ENCODE results near the gene GRM8.

- TF ChIP-seq, protein P1, sequence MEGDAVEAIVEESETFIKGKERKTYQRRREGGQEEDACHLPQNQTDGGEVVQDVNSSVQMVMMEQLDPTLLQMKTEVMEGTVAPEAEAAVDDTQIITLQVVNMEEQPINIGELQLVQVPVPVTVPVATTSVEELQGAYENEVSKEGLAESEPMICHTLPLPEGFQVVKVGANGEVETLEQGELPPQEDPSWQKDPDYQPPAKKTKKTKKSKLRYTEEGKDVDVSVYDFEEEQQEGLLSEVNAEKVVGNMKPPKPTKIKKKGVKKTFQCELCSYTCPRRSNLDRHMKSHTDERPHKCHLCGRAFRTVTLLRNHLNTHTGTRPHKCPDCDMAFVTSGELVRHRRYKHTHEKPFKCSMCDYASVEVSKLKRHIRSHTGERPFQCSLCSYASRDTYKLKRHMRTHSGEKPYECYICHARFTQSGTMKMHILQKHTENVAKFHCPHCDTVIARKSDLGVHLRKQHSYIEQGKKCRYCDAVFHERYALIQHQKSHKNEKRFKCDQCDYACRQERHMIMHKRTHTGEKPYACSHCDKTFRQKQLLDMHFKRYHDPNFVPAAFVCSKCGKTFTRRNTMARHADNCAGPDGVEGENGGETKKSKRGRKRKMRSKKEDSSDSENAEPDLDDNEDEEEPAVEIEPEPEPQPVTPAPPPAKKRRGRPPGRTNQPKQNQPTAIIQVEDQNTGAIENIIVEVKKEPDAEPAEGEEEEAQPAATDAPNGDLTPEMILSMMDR (IDR thresholded peaks at IDR 0.05; ENCODE audit: insufficient read depth, low read depth, low read length): no peak
- TF ChIP-seq EZH2 (IDR thresholded peaks at IDR 0.05; ENCODE audit: insufficient read depth, low read length): no peak
Measured at GRCh38 chr7:126924477-126924876, 328.3 kb downstream of the GRM8 start.

All from astrocyte (in vitro differentiated cells and primary cell).